ENCODE data around the gene GRHL1.

- no peak for TF ChIP-seq CTCF (IDR thresholded peaks at IDR 0.05; ENCODE audit: insufficient read depth, low read length, poor library complexity, severe bottlenecking)
- TF ChIP-seq EZH2phosphoT487 (conservative IDR thresholded peaks at IDR 0.05; ENCODE audit: low read length): no peak
Observed at GRCh38 chr2:9941196-9941995, 10.1 kb upstream of the GRHL1 start.

All from SU-DHL-6 (cell line).